ENCODE data around the gene TBCB.

DNA sequence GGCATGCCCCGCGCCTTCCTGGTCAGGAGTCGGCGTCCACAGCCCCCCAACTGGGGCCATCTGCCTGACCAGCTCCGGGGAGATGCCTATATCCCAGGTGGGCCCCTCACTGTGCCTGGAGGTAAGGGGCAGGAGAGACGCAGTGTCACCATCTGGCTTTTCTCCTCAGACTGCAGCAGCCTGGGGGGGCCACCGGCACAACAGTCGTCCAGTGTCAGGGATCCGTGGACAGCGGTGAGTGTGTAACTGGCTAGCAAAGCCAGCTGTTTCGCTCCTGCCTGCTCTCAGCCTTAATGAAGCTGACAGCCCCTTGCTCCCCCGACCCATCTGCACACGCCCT, 4.1 kb upstream of the TBCB start:
- TF ChIP-seq CTCF (IDR thresholded peaks at IDR 0.05) = no peak
- no peak for TF ChIP-seq EP300 (IDR thresholded peaks at IDR 0.05)
- no peak for TF ChIP-seq POLR2A (IDR thresholded peaks at IDR 0.05)

Measured in tibial nerve (tissue), 4 donors.